Choroid plexus epithelial cell (primary cell): Measurements from ENCODE around the gene CARS1.

ENCODE experiments used
- DNase-seq: peaks from one replicate; pipeline ENCODE4 v3.0.0-alpha.2; 2010; ENCODE audit warnings: low read depth
- H3K4me3 ChIP-seq: 2 replicates; pipeline ENCODE4 v1.5.1; 2011; ENCODE audit warnings: low read depth, mild to moderate bottlenecking, control low read depth, low read length, moderate library complexity
- CTCF ChIP-seq: conservative IDR thresholded peaks from 2 replicates; pipeline ENCODE4 v1.5.1; 2011; ENCODE audit warnings: low read depth, mild to moderate bottlenecking, control low read depth, inconsistent platforms, low read length, moderate library complexity

CARS1 gene

GRCh38 chr11:3087821-3088800 is 30.9 kb upstream of the CARS1 start:
- peak; percentile 31 for DNase-seq
- no peak for TF ChIP-seq CTCF

GRCh38 chr11:3087373-3087772 is 30.1 kb upstream of the CARS1 start:
- no peak for TF ChIP-seq CTCF
- DNase-seq, result no peak
- H3K4me3 ChIP-seq, result no peak overlapping the region

More at GRCh38 chr11:3087821-3088800, 30.9 kb upstream of the CARS1 start:
- H3K4me3 ChIP-seq, result no peak overlapping the region

- TF ChIP-seq CTCF, result no peak
- DNase-seq, result no peak
- H3K4me3 ChIP-seq, result no peak overlapping the region
These were observed 29.5 kb upstream of the CARS1 start for GRCh38 chr11:3086671-3087150.

GRCh38 chr11:3086114-3086513 is 28.9 kb upstream of the CARS1 start:
- TF ChIP-seq CTCF, result no peak
- DNase-seq, result no peak
- no peak overlapping the region for H3K4me3 ChIP-seq

- no peak for TF ChIP-seq CTCF
- DNase-seq, result no peak
- H3K4me3 ChIP-seq, result no peak overlapping the region
These were observed 27.8 kb upstream of the CARS1 start for GRCh38 chr11:3085052-3085451.

GRCh38 chr11:3083321-3083720 is 26.1 kb upstream of the CARS1 start:
- H3K4me3 ChIP-seq, result no peak overlapping the region
- no peak for DNase-seq
- no peak for TF ChIP-seq CTCF
